DMS114 treated with DMSO at 0.1 percent for 48 hours (cell line): ENCODE results near the gene FSD1.
"Not testable (repeated sequence)": the region's sequence is repeated elsewhere in the genome, so short reads cannot be mapped to it uniquely, and the experiment has no call there.

Source experiments
- DNase-seq: peaks from one replicate; lab custom pipeline; 2025; ENCODE audit not compliant: unreplicated experiment; lab: John Stamatoyannopoulos, UW

The FSD1 gene

DNA sequence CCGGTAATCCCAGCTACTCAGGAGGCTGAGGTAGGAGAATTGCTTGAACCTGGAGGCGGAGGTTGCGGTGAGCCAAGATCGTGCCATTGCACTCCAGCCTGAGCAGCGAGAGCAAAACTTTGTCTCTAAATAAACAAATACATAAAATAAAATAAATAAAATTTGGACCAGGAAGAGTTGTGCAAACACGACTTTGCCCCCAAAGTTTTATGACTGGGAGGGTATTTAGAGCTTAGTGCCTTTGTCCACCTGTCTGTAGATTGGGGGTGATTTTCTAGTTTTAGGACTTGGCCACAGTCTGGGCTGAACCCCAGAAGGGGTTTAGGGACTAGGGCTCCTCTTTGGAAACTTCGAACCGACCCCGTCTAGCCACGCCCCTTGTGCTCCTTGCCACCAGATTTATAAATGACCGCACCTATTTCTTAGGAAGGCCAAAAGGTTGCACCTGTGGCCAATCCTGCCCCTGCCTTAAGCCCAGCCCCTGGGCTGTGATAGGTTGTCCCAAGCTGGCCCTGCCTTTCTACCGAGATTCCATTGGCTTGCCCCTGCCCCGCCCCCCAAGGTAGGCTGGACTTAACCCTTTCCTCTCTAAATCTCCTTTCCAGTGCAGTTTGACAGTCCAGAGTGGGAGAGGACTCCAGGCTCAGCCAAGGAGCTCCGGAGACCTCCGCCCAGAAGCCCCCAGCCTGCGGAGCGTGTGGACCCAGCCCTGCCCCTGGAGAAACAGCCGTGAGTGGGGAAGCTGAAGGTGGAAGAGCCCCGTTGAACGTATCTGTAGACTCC lies 20.0 kb upstream of the FSD1 start:
- DNase-seq = no peak

GRCh38 chr19:4284974-4285373 lies 19.4 kb upstream of the FSD1 start:
- DNase-seq = no peak

GRCh38 chr19:4286141-4286540 lies 18.3 kb upstream of the FSD1 start:
- not testable (repeated sequence) for DNase-seq

GRCh38 chr19:4288091-4288777 lies 16.2 kb upstream of the FSD1 start:
- DNase-seq = no peak

- no peak for DNase-seq
Observed at GRCh38 chr19:4291184-4291732, 13.1 kb upstream of the FSD1 start.

DNA sequence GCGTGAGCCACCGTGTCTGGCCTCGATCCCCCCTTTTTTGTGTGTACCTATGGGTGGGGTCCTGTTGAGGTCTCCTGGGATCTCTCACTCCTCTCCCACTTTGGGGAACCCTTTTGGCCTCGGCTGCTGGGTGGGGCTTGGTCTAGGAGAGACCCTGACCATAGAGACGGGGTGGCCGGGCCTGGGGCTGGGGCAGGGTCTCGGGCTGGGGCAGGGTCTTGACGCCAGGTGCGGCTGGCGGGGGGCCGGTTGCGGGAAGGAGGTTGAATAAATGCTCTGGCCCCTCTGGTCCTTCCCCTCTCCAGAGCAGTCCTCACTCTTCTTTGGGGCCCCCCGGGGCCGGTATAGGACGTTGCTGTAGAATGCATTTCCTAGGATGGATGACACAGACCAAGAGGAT lies 11.9 kb upstream of the FSD1 start:
- DNase-seq = no peak

DNA sequence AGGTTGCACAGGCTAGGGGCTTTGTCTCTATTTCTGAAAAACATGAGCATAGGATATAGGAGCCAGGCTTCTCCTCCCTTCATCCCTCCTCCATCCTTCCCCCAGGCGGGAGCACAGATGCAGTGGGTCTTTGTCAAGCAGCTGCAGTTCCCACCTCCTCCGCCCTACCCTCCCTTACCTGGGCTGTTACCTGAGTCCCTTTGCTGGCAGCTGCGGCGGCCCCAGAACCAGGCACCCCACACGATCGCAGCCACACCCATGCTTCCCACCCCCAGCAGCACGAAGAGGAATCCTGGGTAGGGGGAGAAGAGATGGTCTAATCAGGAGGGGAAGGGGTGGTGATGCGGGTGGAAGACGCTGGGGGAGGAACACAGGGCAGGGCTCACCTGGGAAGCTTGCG lies 10.0 kb upstream of the FSD1 start:
- no peak for DNase-seq

DNA sequence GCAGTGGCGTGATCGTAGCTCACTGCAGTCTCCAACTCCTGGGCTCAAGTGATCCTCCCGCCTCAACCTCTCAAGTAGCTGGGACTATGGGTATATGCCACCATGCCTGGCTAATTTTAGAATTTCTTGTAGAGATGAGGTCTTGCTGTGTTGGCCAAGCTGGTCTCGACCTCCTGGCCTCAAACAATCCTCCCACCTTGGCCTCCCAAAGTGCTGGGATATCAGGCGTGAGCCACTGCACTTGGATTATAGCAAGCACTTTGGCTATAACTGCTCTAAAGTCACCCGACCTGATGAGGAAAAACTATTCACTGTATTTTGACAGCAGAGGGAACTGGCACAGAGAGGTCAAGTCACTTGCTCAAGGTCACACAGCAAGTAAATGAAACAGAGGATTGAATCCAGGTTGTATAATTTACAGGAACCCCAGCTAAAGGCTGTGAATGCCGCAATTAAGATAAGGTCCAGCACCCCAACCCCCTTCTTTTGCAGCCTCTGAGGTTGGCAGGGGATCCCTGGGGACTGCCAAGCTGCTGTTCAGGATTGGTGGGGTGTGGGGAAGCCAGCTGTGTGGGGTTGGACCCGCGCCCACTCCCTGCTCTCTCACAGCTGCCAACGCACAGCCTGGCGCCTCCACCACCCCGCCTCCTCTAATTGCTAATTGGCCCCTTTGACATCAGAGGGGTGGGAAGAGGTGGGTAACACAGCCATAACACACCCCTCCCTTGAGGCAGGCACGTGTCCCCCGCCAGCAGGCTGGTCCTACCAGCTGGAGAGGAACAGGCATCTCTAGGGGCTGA lies 8.2 kb upstream of the FSD1 start:
- DNase-seq = no peak

- no peak for DNase-seq
Observed at GRCh38 chr19:4297901-4298809, 6.2 kb upstream of the FSD1 start.

DNA sequence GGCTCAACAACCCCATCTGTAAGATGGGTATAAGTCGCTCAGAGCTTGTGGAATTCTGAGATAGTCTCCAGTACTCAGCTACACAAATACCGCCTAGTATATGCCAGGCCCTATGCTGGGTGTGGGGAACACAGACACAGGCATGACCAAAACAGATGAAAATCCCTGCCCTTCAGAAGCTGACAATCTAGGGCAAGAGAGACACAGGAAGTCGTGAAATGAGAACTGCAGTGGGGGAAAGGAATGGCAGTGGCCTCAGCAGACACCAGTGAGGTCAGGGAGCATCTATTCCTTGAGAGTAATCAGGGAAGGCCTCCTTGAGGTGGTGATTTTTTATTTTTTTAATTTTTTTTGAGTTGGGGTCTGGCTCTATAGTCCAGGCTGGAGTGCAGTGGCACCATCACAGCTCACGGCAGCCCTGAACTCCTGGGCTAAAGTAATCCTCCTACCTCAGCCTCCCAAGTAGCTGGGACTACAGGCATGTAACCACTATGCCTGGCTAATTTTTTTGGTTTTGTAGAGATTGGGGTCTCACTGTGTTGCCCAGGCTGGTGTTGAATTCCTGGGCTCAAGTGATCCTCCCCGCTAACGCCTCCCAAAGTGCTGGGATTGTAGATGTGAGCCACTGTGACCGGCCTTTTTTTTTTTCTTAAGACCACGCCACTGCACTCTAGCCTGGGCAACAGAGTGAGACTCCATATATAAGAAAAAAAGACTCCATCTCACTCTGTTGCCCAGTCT lies 5.4 kb upstream of the FSD1 start:
- DNase-seq = no peak

DNA sequence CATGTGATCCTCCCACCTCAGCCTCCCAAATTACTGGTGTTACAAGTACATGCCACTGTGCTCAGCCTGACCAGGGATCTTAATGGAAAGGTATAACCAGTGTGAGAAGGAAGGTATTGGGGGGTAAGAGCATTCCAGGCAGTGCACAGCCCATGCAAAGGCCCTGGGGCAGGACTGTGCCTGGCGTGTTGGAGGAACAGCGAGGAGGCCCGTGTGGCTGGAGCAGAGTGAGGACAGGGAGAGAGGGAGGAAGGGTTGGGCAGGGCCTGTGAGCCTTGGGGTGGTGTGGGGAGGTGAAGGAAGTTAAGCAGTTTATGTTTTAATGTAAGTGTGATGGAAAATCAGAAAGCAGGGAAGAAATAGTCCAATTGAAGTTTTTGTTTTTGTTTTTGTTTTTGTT lies 3.8 kb upstream of the FSD1 start:
- no peak for DNase-seq

DNA sequence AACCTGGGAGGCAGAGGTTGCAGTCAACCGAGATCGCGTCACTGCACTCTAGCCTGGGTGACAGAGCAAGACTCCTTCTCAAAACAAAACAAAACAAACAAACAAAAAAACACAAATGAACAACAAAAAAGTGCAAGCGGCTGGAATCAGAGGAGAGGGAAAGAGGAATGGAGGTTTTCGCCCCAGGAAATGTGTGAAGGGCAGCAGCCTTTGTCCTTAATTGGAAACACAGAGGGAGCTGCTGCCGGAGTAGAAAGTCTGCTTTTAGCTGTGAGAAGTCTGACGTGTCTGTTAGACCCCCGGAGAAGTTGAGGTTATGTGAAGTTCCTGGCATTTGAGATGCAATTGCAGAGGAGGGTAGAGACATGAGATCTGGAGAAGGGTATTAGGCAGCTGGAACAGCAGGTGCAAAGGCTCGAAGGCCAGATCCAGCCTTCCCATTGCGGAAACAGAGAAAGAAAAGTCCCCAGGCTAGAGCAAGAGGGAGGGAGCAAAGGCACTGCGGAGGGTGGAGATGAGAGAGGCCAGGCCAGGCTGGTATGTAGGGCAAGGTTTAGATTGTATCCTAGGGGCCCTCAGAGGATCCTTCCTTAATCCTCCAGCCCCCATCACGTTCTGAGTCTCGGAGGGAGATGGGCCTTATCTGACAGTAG lies 2.7 kb upstream of the FSD1 start:
- DNase-seq = no peak

- no peak for DNase-seq
Observed at GRCh38 chr19:4302243-4302640, 2.2 kb upstream of the FSD1 start, which contains the start of gene TMIGD2. Gene TMIGD2, minus strand, starts transcription at chr19:4302389. Its CDS starts 4 bp downstream, at chr19:4302385.

DNA sequence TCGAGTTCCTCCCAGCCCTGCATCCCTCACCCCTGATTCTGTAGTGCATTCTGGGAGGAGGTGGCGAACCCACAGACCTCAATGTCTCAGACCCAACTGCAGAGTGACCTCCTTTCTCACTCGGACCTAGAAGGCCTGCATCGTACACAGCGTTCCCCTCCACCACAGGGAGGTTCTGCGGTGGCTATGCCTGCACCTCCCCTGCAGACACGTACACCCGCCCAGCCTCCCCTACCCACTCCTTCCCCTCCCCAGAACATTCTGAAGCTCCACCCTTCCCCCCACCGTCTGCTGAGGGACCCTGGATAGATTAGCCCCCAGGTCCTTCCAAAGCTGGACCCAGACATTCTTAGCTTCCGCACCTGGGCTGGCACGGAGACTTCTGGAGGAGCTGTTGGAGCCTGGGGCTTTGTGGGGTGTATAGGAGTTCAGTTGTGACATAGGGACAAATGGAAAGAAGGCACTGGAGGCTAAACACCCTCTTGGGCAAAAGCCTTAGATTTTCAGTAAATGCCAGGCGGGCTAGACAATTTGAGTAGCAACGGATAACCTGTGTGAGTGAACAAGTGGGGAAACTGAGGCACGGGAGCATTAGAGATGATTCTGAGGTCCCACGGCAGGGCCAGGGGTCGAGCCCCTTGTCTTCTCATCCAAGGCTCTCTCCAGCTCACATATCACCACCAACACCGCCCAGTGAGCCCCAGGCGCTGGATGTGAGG lies 420 bp upstream of the FSD1 start:
- no peak for DNase-seq

- DNase-seq = no peak
Observed at GRCh38 chr19:4305257-4305612, 837 bp downstream of the FSD1 start.

DNA sequence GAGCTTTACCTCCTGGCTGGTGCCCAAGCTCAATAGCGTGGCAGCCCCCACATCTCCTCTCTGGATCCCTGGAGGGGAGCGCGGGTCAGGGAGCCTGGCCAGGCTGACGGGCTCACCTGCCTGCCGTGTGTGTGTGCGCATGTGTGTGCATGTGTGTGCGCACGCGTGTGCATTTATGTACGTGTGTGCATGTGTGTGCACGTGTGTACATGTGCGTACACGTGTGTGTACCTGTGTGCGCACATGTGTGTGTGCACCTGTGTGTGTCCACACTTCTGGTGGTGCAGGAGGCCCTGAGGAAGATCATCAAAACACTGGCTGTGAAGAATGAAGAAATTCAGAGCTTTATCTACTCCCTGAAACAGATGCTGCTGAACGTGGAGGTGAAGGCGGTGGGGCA lies 1.3 kb downstream of the FSD1 start:
- no peak for DNase-seq

DNA sequence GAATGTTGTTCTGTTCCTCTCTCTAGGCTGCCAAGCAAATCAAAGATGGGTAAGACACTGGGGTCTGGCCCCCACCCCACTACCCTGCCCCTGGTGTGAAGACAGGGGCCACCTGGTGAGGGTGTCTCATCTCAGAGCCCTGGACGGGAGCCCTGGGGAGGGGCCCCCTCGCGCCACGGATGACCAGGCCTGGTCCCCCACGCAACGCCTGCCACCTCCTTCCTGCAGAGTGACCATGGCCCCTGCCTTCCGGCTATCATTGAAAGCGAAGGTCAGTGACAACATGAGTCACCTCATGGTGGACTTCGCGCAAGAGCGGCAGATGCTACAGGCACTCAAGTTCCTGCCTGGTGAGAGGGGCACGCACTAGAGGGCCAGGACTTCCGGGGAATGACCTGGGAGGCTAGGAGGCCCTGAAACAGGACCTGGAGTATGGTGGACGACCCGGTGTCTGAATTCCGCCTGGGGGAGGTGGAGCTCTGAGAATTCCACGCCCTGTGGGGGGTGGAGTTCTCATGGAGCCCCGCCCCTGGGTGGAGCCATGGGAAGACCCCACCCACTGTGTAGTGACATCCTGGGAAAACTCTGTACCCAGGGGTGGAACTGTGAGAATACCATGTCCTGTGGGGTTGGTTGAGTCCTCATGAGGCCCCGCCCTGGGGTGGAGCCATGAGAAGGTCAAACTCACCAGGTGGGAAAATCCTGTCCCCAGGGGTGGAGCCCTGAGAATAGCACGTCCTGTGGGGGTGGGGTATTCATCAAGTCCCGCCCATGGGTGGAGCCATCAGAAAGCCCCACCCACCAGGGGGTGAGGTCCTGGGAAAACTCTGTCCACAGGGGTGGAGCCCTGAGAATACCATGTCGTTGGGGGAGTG lies 6.1 kb downstream of the FSD1 start:
- no peak for DNase-seq
